ENCODE data around the gene PTPN1. TPM values are rescaled to one million over a fixed set of nuclear protein-coding genes. Genes with fewer than 3 reads are reported as not detected.

The PTPN1 gene
- total and polyA plus RNA-seq, 4 donors: 51.4 to 80.4 (median 64.7) TPM

- no peak for ATAC-seq (ENCODE audit: insufficient read depth, low FRiP score)
- H3K4me3 ChIP-seq: no peak overlapping the region
- no peak overlapping the region for H3K27ac ChIP-seq (ENCODE audit: low read depth in 1 of 2, low read length in 1 of 2)
- peaks cover 0 to 6% (median 0%) of the 10 kb centered on the region in 5 donors for H3K4me1 ChIP-seq (ENCODE audit: control insufficient read depth in 5 of 5, insufficient read depth in 5 of 5, low read length in 5 of 5)
- no peak overlapping the region for H3K9ac ChIP-seq (ENCODE audit: insufficient read depth in 1 of 2, low read length in 2 of 2)
- no peaks in the 10 kb centered on the region for H3K27me3 ChIP-seq (ENCODE audit: control insufficient read depth in 3 of 3, insufficient read depth in 3 of 3, low read length in 2 of 3)
- no peaks in the 10 kb centered on the region for H3K9me3 ChIP-seq (ENCODE audit: control insufficient read depth in 4 of 4, insufficient read depth in 3 of 4, low read length in 3 of 4)
- DNase-seq: no peak
- no peak for TF ChIP-seq CTCF (IDR thresholded peaks at IDR 0.05; ENCODE audit: control extremely low read depth, extremely low read depth)
- 94% methylated on average over 20 of the region's 20 CpGs for WGBS, 2 donors
- peaks cover 7 to 28% (median 16%) of the 10 kb centered on the region in 4 donors for H3K36me3 ChIP-seq (ENCODE audit: control insufficient read depth in 4 of 4, insufficient read depth in 4 of 4, low read length in 4 of 4)
These were observed 79.6 kb downstream of the PTPN1 start for GRCh38 chr20:50589548-50590347.

- no peak for ATAC-seq (ENCODE audit: insufficient read depth, low FRiP score)
- no peak for TF ChIP-seq CTCF (IDR thresholded peaks at IDR 0.05; ENCODE audit: control extremely low read depth, extremely low read depth)
- no peak overlapping the region for H3K27ac ChIP-seq (ENCODE audit: low read depth in 1 of 2, low read length in 1 of 2)
- no peak overlapping the region for H3K9ac ChIP-seq (ENCODE audit: insufficient read depth in 1 of 2, low read length in 2 of 2)
- H3K27me3 ChIP-seq (ENCODE audit: control insufficient read depth in 3 of 3, insufficient read depth in 3 of 3, low read length in 2 of 3): peaks cover 0 to under 1% (median 0%) of the 10 kb centered on the region in 3 donors
- H3K4me1 ChIP-seq (ENCODE audit: control insufficient read depth in 5 of 5, insufficient read depth in 5 of 5, low read length in 5 of 5): peaks cover 0 to 6% (median 0%) of the 10 kb centered on the region in 5 donors
- peaks cover 6 to 25% (median 15%) of the 10 kb centered on the region in 4 donors for H3K36me3 ChIP-seq (ENCODE audit: control insufficient read depth in 4 of 4, insufficient read depth in 4 of 4, low read length in 4 of 4)
- no peak for DNase-seq
- 84 to 92% methylated on average over 11 of the region's 11 CpGs for WGBS, 2 donors
- no peaks in the 10 kb centered on the region for H3K9me3 ChIP-seq (ENCODE audit: control insufficient read depth in 4 of 4, insufficient read depth in 3 of 4, low read length in 3 of 4)
- no peak overlapping the region for H3K4me3 ChIP-seq
These were observed 80.1 kb downstream of the PTPN1 start for GRCh38 chr20:50590348-50590664.

GRCh38 chr20:50591233-50591852 is 81.2 kb downstream of the PTPN1 start:
- WGBS, 2 donors: 85 to 87% methylated on average over 5 of the region's 5 CpGs
- Histone ChIP-seq H3K27me3 (ENCODE audit: control insufficient read depth in 3 of 3, insufficient read depth in 3 of 3, low read length in 2 of 3) (peaks cover 0 to 2% (median 0%) of the 10 kb centered on the region in 3 donors), H3K27ac (ENCODE audit: low read depth in 1 of 2, low read length in 1 of 2) (no peak overlapping the region), H3K4me1 (ENCODE audit: control insufficient read depth in 5 of 5, insufficient read depth in 5 of 5, low read length in 5 of 5) (peaks cover 0 to 11% (median 4%) of the 10 kb centered on the region in 5 donors), H3K36me3 (ENCODE audit: control insufficient read depth in 4 of 4, insufficient read depth in 4 of 4, low read length in 4 of 4) (peaks cover under 1 to 18% (median 9%) of the 10 kb centered on the region in 4 donors), H3K4me3 (no peak overlapping the region), H3K9ac (ENCODE audit: insufficient read depth in 1 of 2, low read length in 2 of 2) (no peak overlapping the region), H3K9me3 (ENCODE audit: control insufficient read depth in 4 of 4, insufficient read depth in 3 of 4, low read length in 3 of 4) (no peaks in the 10 kb centered on the region)
- no peak for TF ChIP-seq CTCF (IDR thresholded peaks at IDR 0.05; ENCODE audit: control extremely low read depth, extremely low read depth)
- ATAC-seq (ENCODE audit: insufficient read depth, low FRiP score) (no peak), DNase-seq (no peak)

All from lung (tissue), 12 donors.